Upper lobe of right lung (tissue), 1 donor: ENCODE data around the gene ADH1C. TPM values are rescaled to one million over a fixed set of nuclear protein-coding genes. Genes with fewer than 3 reads are reported as not detected.
"Not testable (repeated sequence)": the region's sequence is repeated elsewhere in the genome, so short reads cannot be mapped to it uniquely, and the experiment has no call there.

ENCODE experiments used
- ATAC-seq: fragments of 200-7000 bp; cut with Tn5 transposase; one replicate; pipeline ENCODE4 v1.9.1; 2020; ENCODE audit warnings: mild to moderate bottlenecking, moderate library complexity
- DNase-seq: peaks from one replicate; pipeline ENCODE4 v3.0.0-alpha.2; 2020
- H3K27ac ChIP-seq: fragments of 200-600 bp; one replicate; pipeline ENCODE4 v1.8.0; 2022
- H3K27me3 ChIP-seq: fragments of 200-600 bp; one replicate; pipeline ENCODE4 v1.8.0; 2022; ENCODE audit warnings: mild to moderate bottlenecking
- H3K36me3 ChIP-seq: fragments of 200-600 bp; one replicate; pipeline ENCODE4 v1.8.0; 2022
- H3K4me1 ChIP-seq: fragments of 200-600 bp; one replicate; pipeline ENCODE4 v1.8.0; 2022
- H3K4me3 ChIP-seq: fragments of 200-600 bp; one replicate; pipeline ENCODE4 v1.8.0; 2022; ENCODE audit warnings: mild to moderate bottlenecking
- H3K9me3 ChIP-seq: fragments of 200-600 bp; one replicate; pipeline ENCODE4 v1.8.0; 2022
- intact Hi-C: fragments of 100-400 bp; cut with DNase I; formaldehyde crosslinking; loops from one replicate; pipeline ENCODE4 v1.11.0; 2022
- total RNA-seq: library from RNA; stranded (reverse); fragmentation: NEBNext Ultra II Directional; extraction: Animal tissue kit (Norgen Biotek cat#: 25700); gene quantifications from one replicate; pipeline ENCODE4 v1.2.1, GENCODE V29; 2021
- TF ChIP-seq, protein P1 (sequence below): fragments of 200-600 bp; IDR thresholded peaks from one replicate; pipeline ENCODE4 v1.8.0; 2022; ENCODE audit warnings: antibody characterized with exemption
- donor health status: DM: no; HTN: yes; CAD: no; lungs with severe emphysema.

Gene ADH1C
- total RNA-seq, 1 donor from 2014 or later: 6.8 TPM

DNA sequence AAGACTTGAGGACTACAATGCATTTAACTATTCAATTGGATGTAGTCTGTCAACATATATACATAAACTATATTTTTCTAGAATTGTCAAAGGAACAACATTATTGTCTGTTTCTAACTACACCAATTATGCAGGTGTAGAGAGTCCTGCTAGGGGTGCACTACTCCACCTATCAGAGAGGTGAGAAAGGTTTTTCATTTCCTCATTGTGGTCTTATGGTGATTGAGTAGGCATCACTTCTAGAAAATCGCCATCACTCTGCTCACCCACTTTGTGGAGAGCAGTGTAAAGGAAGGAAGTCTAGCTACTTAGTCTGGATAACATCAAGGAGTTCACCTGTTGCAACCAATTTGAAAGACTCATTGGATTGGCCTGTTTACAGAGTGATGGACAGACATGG lies 4.4 kb upstream of the ADH1C start:
- Histone ChIP-seq H3K4me3 (no peak overlapping the region), H3K9me3 (no peaks in the 10 kb centered on the region), H3K27ac (no peak overlapping the region), H3K27me3 (no peaks in the 10 kb centered on the region), H3K36me3 (no peaks in the 10 kb centered on the region), H3K4me1 (peaks cover 9% of the 10 kb centered on the region)
- intact Hi-C loops: no loop called here
- TF ChIP-seq, protein P1, sequence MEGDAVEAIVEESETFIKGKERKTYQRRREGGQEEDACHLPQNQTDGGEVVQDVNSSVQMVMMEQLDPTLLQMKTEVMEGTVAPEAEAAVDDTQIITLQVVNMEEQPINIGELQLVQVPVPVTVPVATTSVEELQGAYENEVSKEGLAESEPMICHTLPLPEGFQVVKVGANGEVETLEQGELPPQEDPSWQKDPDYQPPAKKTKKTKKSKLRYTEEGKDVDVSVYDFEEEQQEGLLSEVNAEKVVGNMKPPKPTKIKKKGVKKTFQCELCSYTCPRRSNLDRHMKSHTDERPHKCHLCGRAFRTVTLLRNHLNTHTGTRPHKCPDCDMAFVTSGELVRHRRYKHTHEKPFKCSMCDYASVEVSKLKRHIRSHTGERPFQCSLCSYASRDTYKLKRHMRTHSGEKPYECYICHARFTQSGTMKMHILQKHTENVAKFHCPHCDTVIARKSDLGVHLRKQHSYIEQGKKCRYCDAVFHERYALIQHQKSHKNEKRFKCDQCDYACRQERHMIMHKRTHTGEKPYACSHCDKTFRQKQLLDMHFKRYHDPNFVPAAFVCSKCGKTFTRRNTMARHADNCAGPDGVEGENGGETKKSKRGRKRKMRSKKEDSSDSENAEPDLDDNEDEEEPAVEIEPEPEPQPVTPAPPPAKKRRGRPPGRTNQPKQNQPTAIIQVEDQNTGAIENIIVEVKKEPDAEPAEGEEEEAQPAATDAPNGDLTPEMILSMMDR: no peak
- DNase-seq (no peak), ATAC-seq (no peak)

DNA sequence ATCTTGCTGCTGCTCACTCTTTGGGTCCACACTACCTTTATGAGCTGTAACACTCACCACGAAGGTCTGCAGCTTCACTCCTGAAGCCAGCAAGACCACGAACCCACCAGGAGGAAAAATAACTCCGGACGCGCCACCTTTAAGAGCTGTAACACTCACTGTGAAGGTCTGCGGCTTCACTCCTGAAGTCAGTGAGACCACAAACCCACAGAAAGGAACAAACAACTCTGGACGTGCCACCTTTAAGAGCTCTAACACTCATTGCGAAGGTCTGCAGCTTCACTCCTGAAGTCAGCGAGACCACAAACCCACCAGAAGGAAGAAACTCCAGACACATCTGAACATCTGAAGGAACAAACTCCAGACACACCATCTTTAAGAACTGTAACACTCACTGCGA lies 3.6 kb upstream of the ADH1C start:
- H3K9me3 ChIP-seq, H3K27me3 ChIP-seq, ATAC-seq, H3K4me3 ChIP-seq, H3K4me1 ChIP-seq, DNase-seq, H3K36me3 ChIP-seq, intact Hi-C loops, H3K27ac ChIP-seq: not testable (repeated sequence)

DNA sequence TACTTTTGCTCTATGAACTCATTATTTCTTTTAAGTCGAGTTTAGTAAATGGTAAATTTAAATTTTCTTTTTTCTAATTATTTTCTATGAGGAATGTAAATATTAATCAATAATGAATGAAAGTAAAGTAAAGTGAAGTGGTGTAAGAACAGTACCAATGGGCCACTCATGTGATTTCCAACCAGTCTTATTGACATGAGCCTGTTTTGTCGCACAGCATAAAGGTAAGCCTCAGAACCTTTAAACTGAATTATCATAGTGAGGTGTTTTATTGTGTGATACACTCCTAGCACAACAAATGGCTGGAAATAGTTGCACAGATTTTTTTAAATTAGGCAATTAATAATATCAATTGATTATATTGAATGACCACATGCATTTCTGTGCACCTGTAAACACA lies 1.1 kb downstream of the ADH1C start:
- Histone ChIP-seq H3K27ac (no peak overlapping the region), H3K4me1 (peaks cover 4% of the 10 kb centered on the region), H3K27me3 (no peaks in the 10 kb centered on the region), H3K4me3 (no peak overlapping the region), H3K9me3 (no peaks in the 10 kb centered on the region), H3K36me3 (no peaks in the 10 kb centered on the region)
- no peak for DNase-seq
- no peak for ATAC-seq
- intact Hi-C loops: no loop called here
- TF ChIP-seq, protein P1: no peak

DNA sequence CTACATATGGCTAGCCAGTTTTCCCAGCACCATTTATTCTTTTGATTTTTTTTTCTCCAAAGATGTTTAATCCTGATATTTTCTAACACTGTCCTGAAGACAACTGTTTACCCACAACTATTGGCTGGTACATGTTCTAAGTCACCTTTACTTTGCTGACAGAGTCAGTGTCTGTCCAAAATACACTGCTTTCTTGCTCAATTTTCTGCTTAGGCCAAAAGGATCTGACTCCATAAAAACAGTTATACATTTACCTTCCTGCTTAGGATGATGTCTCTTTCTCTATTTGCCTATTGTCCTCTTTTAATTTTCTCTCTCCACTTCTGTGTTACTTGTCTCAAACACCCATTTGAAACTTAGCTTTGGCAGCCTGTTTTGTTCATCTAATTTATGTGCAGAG lies 3.2 kb downstream of the ADH1C start:
- Histone ChIP-seq H3K9me3 (no peaks in the 10 kb centered on the region), H3K4me3 (no peak overlapping the region), H3K27ac (no peak overlapping the region), H3K27me3 (no peaks in the 10 kb centered on the region), H3K36me3 (no peaks in the 10 kb centered on the region), H3K4me1 (peaks cover 4% of the 10 kb centered on the region)
- TF ChIP-seq, protein P1: no peak
- ATAC-seq: no peak
- DNase-seq: no peak
- intact Hi-C loops: no loop called here

DNA sequence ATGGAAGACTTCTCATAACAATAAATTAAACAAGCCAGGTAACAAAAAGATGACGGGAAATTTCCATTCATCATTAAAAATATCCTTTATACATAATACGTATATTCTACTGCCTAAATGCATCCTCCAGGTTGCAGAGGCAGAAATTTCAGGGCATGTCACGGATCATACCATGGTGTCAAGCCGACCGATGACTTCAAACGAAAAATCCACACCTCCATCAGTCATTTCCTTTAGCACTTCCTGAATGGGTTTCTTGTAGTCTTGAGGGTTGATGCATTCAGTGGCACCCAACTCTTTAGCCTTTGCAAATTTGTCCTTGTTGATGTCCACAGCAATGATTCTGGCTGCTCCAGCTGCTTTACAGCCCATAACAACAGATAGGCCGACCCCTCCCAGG lies 9.9 kb downstream of the ADH1C start:
- H3K4me1 ChIP-seq, H3K27me3 ChIP-seq, intact Hi-C loops, H3K36me3 ChIP-seq, DNase-seq, H3K27ac ChIP-seq, H3K4me3 ChIP-seq, ATAC-seq, H3K9me3 ChIP-seq: not testable (repeated sequence)

DNA sequence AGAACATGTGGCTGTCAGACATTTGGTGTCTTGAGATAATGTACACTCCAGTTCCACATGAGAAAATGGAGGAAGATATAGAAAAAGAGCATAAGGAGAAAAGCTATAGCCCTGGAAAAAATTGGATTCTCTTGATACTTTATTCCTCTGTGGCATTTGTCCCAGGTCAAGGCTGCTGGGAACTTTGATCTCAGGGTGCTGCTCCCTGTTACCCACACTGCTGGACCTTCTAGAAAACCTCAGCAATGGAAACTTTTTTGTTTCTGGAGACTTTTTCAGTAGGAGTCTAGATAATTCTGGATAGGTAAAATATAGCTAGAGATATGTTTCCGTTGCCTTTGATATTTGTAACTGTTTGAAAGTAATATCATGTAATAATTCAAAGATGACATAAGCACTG lies 11.1 kb downstream of the ADH1C start:
- TF ChIP-seq, protein P1: no peak
- H3K36me3 ChIP-seq: no peaks in the 10 kb centered on the region
- no peaks in the 10 kb centered on the region for H3K4me1 ChIP-seq
- no peak overlapping the region for H3K27ac ChIP-seq
- no peak overlapping the region for H3K4me3 ChIP-seq
- ATAC-seq (no peak), DNase-seq (no peak)
- intact Hi-C loops: no loop called here
- H3K9me3 ChIP-seq: no peaks in the 10 kb centered on the region
- H3K27me3 ChIP-seq: no peaks in the 10 kb centered on the region

DNA sequence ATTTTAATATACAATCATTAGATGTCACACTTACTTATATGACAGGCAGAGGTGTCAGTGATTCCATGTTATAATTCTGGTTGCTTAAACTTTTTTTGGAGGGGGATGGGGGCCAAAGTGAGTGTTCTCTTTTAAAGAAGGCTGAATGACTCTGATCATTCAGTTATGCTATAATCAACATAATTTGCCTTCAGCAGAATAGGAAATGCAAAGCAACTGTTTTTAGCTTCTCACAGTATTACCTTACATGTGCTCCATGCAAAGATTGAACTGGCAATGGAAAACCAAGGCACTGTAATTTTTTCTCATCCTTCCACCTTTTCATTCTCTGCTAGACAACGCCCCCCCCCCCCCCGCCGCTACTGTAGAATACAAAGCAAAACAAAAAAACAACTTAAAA lies 13.4 kb downstream of the ADH1C start:
- intact Hi-C loops: no loop called here

More for the DNA sequence above, 13.4 kb downstream of the ADH1C start:
- DNase-seq: no peak
- Histone ChIP-seq H3K36me3 (no peaks in the 10 kb centered on the region), H3K4me1 (no peaks in the 10 kb centered on the region), H3K27me3 (no peaks in the 10 kb centered on the region), H3K4me3 (no peak overlapping the region), H3K27ac (no peak overlapping the region), H3K9me3 (no peaks in the 10 kb centered on the region)
- TF ChIP-seq, protein P1: no peak
- no peak for ATAC-seq
